ENCODE measurements around the gene MED9. TPM values are rescaled to one million over a fixed set of nuclear protein-coding genes. Genes with fewer than 3 reads are reported as not detected.

Gene MED9
- polyA plus RNA-seq, 2 donors: 6.7 to 8.6 TPM

GRCh38 chr17:17527956-17528500 lies 51.2 kb downstream of the MED9 start:
- H3K4me3 ChIP-seq (ENCODE audit: low read depth in 1 of 2, low read length in 2 of 2): no peak overlapping the region
- WGBS, 2 donors: 87 to 89% methylated on average over 17 of the region's 17 CpGs
- H3K9me3 ChIP-seq (ENCODE audit: control insufficient read depth in 2 of 2, insufficient read depth in 1 of 2, low read depth in 1 of 2, low read length in 1 of 2): no peaks in the 10 kb centered on the region
- no peaks in the 10 kb centered on the region for H3K36me3 ChIP-seq (ENCODE audit: control insufficient read depth in 2 of 2, insufficient read depth in 2 of 2, low read length in 1 of 2)
- H3K27me3 ChIP-seq (ENCODE audit: control insufficient read depth in 1 of 2, insufficient read depth in 2 of 2, low read length in 2 of 2): no peaks in the 10 kb centered on the region
- H3K27ac ChIP-seq (ENCODE audit: low read depth in 2 of 2, low read length in 1 of 2): no peak overlapping the region
- peaks cover 0 to 9% of the 10 kb centered on the region in 2 donors for H3K4me1 ChIP-seq (ENCODE audit: control insufficient read depth in 2 of 2, insufficient read depth in 2 of 2, low read length in 1 of 2)

DNA sequence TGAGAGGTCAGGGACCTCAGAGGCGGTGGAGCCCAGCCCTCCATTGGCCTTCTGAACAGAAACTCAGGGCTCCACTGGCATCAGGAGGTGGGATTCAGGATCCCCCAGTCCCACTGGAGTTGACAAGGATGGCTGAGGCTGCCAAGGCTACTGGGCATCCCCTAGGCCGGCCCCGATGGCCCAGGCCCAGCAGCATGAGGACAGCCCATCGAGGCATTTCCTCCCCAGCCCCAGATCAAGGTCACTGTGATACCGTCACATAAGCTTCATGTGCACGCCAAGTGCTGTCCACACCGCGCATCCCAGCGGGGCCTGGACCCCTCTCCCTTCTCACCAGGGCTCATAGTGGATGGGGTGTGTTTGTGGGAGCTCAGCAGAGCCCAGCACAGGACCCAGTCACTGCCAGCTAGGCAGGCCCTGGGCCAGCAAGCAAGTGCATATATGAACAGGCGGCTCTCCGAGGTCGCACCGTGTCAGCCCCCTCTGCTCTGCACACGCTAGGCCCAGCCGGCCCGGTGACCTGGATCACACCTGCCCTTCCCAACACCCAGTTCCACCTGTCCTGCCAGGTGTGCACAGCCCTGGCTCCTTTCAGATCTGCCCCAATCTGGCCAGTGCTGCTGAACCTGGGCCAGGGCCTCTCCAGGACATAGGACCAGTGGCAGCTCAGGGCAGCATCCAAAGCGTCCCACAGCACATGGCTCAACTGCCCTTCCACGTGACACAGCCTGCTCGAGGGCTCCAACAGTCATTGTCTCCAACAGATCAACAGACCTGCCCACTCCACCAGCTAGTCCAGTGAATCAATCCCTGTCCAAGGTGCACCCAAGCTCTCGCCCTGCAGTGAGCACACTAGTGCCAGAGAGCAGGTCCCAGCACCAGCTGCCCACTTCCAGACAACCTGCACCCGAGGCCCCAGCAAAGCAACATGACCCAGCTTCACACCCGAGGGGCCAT lies 52.2 kb downstream of the MED9 start:
- H3K27ac ChIP-seq (ENCODE audit: low read depth in 2 of 2, low read length in 1 of 2): no peak overlapping the region
- no peak overlapping the region for H3K4me3 ChIP-seq (ENCODE audit: low read depth in 1 of 2, low read length in 2 of 2)
- no peaks in the 10 kb centered on the region for H3K36me3 ChIP-seq (ENCODE audit: control insufficient read depth in 2 of 2, insufficient read depth in 2 of 2, low read length in 1 of 2)
- H3K27me3 ChIP-seq (ENCODE audit: control insufficient read depth in 1 of 2, insufficient read depth in 2 of 2, low read length in 2 of 2): no peaks in the 10 kb centered on the region
- WGBS, 2 donors: 75 to 89% methylated on average over 21 to 22 of the region's 22 CpGs
- no peaks in the 10 kb centered on the region for H3K9me3 ChIP-seq (ENCODE audit: control insufficient read depth in 2 of 2, insufficient read depth in 1 of 2, low read depth in 1 of 2, low read length in 1 of 2)
- H3K4me1 ChIP-seq (ENCODE audit: control insufficient read depth in 2 of 2, insufficient read depth in 2 of 2, low read length in 1 of 2): peaks cover 0 to 9% of the 10 kb centered on the region in 2 donors

GRCh38 chr17:17531156-17531555 lies 54.4 kb downstream of the MED9 start:
- 90 to 91% methylated on average over 4 of the region's 4 CpGs for WGBS, 2 donors
- Histone ChIP-seq H3K4me3 (ENCODE audit: low read depth in 1 of 2, low read length in 2 of 2) (no peak overlapping the region), H3K36me3 (ENCODE audit: control insufficient read depth in 2 of 2, insufficient read depth in 2 of 2, low read length in 1 of 2) (no peaks in the 10 kb centered on the region), H3K4me1 (ENCODE audit: control insufficient read depth in 2 of 2, insufficient read depth in 2 of 2, low read length in 1 of 2) (peaks cover 0 to 4% of the 10 kb centered on the region in 2 donors), H3K9me3 (ENCODE audit: control insufficient read depth in 2 of 2, insufficient read depth in 1 of 2, low read depth in 1 of 2, low read length in 1 of 2) (no peaks in the 10 kb centered on the region), H3K27me3 (ENCODE audit: control insufficient read depth in 1 of 2, insufficient read depth in 2 of 2, low read length in 2 of 2) (no peaks in the 10 kb centered on the region), H3K27ac (ENCODE audit: low read depth in 2 of 2, low read length in 1 of 2) (no peak overlapping the region)

DNA sequence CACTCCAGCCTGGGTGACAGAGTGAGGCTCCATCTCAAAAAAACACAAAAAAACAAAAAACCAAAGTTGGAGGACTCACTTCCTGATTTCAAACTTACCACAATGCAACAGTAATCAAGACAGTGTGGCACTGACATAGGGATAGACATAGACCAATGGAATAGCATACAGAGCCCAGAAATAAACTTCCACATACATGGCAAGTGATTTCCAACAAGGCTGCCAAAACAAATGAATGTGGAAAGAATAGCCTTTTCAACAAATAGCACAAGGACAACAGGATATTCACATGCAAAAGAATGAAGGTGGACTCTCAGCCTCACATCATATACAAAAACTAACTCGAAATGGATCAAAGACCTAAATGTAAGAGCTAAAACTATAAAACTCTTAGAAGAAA lies 56.2 kb downstream of the MED9 start:
- H3K27me3 ChIP-seq (ENCODE audit: control insufficient read depth in 1 of 2, insufficient read depth in 2 of 2, low read length in 2 of 2): no peaks in the 10 kb centered on the region
- 79 to 88% methylated on average over 1 of the region's 1 CpG for WGBS, 2 donors
- no peak overlapping the region for H3K27ac ChIP-seq (ENCODE audit: low read depth in 2 of 2, low read length in 1 of 2)
- no peaks in the 10 kb centered on the region for H3K36me3 ChIP-seq (ENCODE audit: control insufficient read depth in 2 of 2, insufficient read depth in 2 of 2, low read length in 1 of 2)
- no peak overlapping the region for H3K4me3 ChIP-seq (ENCODE audit: low read depth in 1 of 2, low read length in 2 of 2)
- H3K9me3 ChIP-seq (ENCODE audit: control insufficient read depth in 2 of 2, insufficient read depth in 1 of 2, low read depth in 1 of 2, low read length in 1 of 2): no peaks in the 10 kb centered on the region
- no peaks in the 10 kb centered on the region for H3K4me1 ChIP-seq (ENCODE audit: control insufficient read depth in 2 of 2, insufficient read depth in 2 of 2, low read length in 1 of 2)

GRCh38 chr17:17533901-17534441 lies 57.2 kb downstream of the MED9 start:
- H3K27me3 ChIP-seq (ENCODE audit: control insufficient read depth in 1 of 2, insufficient read depth in 2 of 2, low read length in 2 of 2): no peaks in the 10 kb centered on the region
- H3K9me3 ChIP-seq (ENCODE audit: control insufficient read depth in 2 of 2, insufficient read depth in 1 of 2, low read depth in 1 of 2, low read length in 1 of 2): no peaks in the 10 kb centered on the region
- H3K27ac ChIP-seq (ENCODE audit: low read depth in 2 of 2, low read length in 1 of 2): no peak overlapping the region
- no peaks in the 10 kb centered on the region for H3K36me3 ChIP-seq (ENCODE audit: control insufficient read depth in 2 of 2, insufficient read depth in 2 of 2, low read length in 1 of 2)
- WGBS, 2 donors: 49 to 53% methylated on average over 3 of the region's 3 CpGs
- H3K4me1 ChIP-seq (ENCODE audit: control insufficient read depth in 2 of 2, insufficient read depth in 2 of 2, low read length in 1 of 2): no peaks in the 10 kb centered on the region
- no peak overlapping the region for H3K4me3 ChIP-seq (ENCODE audit: low read depth in 1 of 2, low read length in 2 of 2)

GRCh38 chr17:17535957-17536356 lies 59.2 kb downstream of the MED9 start:
- H3K27ac ChIP-seq (ENCODE audit: low read depth in 2 of 2, low read length in 1 of 2): no peak overlapping the region

GRCh38 chr17:17536702-17537101 lies 59.9 kb downstream of the MED9 start:
- no peak overlapping the region for H3K27ac ChIP-seq (ENCODE audit: low read depth in 2 of 2, low read length in 1 of 2)
- H3K4me1 ChIP-seq (ENCODE audit: control insufficient read depth in 2 of 2, insufficient read depth in 2 of 2, low read length in 1 of 2): peaks cover 0 to 2% of the 10 kb centered on the region in 2 donors
- 93 to 96% methylated on average over 15 of the region's 15 CpGs for WGBS, 2 donors

More at GRCh38 chr17:17535957-17536356, 59.2 kb downstream of the MED9 start:
- Histone ChIP-seq H3K27me3 (ENCODE audit: control insufficient read depth in 1 of 2, insufficient read depth in 2 of 2, low read length in 2 of 2) (no peaks in the 10 kb centered on the region), H3K9me3 (ENCODE audit: control insufficient read depth in 2 of 2, insufficient read depth in 1 of 2, low read depth in 1 of 2, low read length in 1 of 2) (no peaks in the 10 kb centered on the region), H3K36me3 (ENCODE audit: control insufficient read depth in 2 of 2, insufficient read depth in 2 of 2, low read length in 1 of 2) (no peaks in the 10 kb centered on the region), H3K4me1 (ENCODE audit: control insufficient read depth in 2 of 2, insufficient read depth in 2 of 2, low read length in 1 of 2) (peaks cover 0 to 2% of the 10 kb centered on the region in 2 donors), H3K4me3 (ENCODE audit: low read depth in 1 of 2, low read length in 2 of 2) (no peak overlapping the region)
- WGBS, 2 donors: 65 to 69% methylated on average over 7 of the region's 7 CpGs

GRCh38 chr17:17537311-17538099 lies 60.7 kb downstream of the MED9 start:
- Histone ChIP-seq H3K27ac (ENCODE audit: low read depth in 2 of 2, low read length in 1 of 2) (no peak overlapping the region), H3K27me3 (ENCODE audit: control insufficient read depth in 1 of 2, insufficient read depth in 2 of 2, low read length in 2 of 2) (no peaks in the 10 kb centered on the region), H3K36me3 (ENCODE audit: control insufficient read depth in 2 of 2, insufficient read depth in 2 of 2, low read length in 1 of 2) (no peaks in the 10 kb centered on the region), H3K4me1 (ENCODE audit: control insufficient read depth in 2 of 2, insufficient read depth in 2 of 2, low read length in 1 of 2) (peaks cover 0 to 2% of the 10 kb centered on the region in 2 donors), H3K9me3 (ENCODE audit: control insufficient read depth in 2 of 2, insufficient read depth in 1 of 2, low read depth in 1 of 2, low read length in 1 of 2) (no peaks in the 10 kb centered on the region), H3K4me3 (ENCODE audit: low read depth in 1 of 2, low read length in 2 of 2) (no peak overlapping the region)
- 75 to 83% methylated on average over 15 of the region's 15 CpGs for WGBS, 2 donors

More at GRCh38 chr17:17536702-17537101, 59.9 kb downstream of the MED9 start:
- Histone ChIP-seq H3K4me3 (ENCODE audit: low read depth in 1 of 2, low read length in 2 of 2) (no peak overlapping the region), H3K9me3 (ENCODE audit: control insufficient read depth in 2 of 2, insufficient read depth in 1 of 2, low read depth in 1 of 2, low read length in 1 of 2) (no peaks in the 10 kb centered on the region), H3K27me3 (ENCODE audit: control insufficient read depth in 1 of 2, insufficient read depth in 2 of 2, low read length in 2 of 2) (no peaks in the 10 kb centered on the region), H3K36me3 (ENCODE audit: control insufficient read depth in 2 of 2, insufficient read depth in 2 of 2, low read length in 1 of 2) (no peaks in the 10 kb centered on the region)

Data from esophagus (tissue), 2 donors.